ENCODE data around the gene UCN2.

Gene UCN2

GRCh38 chr3:48521635-48522034 is 41.9 kb downstream of the UCN2 start:
- no peak for TF ChIP-seq CTCF (IDR thresholded peaks at IDR 0.05; ENCODE audit: low read depth, low read length, missing control alignments)
- no peak for DNase-seq (ENCODE audit: low read depth)
- H3K4me3 ChIP-seq (ENCODE audit: low read depth, low read length) = no peak overlapping the region

- DNase-seq (ENCODE audit: low read depth) = no peak
- no peak overlapping the region for H3K4me3 ChIP-seq (ENCODE audit: low read depth, low read length)
- no peak for TF ChIP-seq CTCF (IDR thresholded peaks at IDR 0.05; ENCODE audit: low read depth, low read length, missing control alignments)
These were observed 44.3 kb downstream of the UCN2 start for GRCh38 chr3:48519277-48519643.

DNA sequence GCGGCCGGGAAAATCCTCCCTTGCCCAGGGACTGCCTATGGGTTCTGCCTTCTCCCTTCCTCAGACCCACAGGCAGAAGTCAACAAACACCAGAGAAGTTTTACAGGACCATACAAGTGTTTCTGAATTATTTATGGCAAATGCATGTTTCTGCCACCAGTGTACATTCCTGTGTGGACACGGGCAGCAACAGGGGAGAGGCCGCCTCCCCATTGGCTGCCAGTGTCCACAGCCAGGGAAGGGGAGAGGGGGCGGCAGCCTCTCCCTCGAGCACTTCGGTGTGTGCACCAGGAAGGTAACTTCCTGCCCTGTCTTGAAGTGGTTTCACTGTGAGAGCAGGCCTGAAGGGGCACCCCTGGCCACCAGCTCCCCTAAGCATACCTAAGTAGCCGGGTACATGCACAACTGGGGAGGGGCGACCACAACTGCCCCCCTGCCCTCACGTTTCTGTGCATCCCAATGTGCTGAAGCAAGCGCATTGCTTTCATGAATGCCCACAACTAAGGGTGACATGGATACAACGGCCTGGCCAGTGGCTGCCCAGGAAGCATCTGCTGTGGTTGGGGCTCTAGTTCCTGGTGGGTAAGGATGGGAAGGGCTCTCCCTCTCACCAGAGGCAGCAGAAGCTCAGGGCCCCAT is 44.8 kb downstream of the UCN2 start:
- H3K4me3 ChIP-seq (ENCODE audit: low read depth, low read length) = no peak overlapping the region
- no peak for DNase-seq (ENCODE audit: low read depth)
- no peak for TF ChIP-seq CTCF (IDR thresholded peaks at IDR 0.05; ENCODE audit: low read depth, low read length, missing control alignments)

- H3K4me3 ChIP-seq (ENCODE audit: low read depth, low read length) = no peak overlapping the region
- DNase-seq (ENCODE audit: low read depth) = no peak
- no peak for TF ChIP-seq CTCF (IDR thresholded peaks at IDR 0.05; ENCODE audit: low read depth, low read length, missing control alignments)
These were observed 45.5 kb downstream of the UCN2 start for GRCh38 chr3:48518069-48518468.

DNA sequence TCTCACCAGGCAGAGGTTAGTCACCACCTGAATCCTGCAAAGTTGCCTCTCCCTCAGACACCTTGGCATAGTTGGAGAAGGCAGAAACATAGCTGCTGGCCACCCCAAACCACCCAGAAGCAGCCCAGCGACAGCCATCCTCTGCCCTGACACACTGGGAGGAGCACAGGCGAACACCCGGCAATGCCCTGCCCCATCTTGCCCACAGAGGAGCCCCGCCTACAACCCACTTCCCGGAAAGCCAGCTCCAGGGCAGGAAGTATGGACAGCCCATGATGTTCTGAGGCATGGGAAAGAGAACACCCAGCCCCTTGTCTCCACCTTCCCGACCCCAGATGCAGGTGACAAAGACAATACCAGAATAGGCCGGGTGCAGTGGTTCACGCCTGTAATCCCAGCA is 47.0 kb downstream of the UCN2 start:
- DNase-seq (ENCODE audit: low read depth) = no peak
- no peak overlapping the region for H3K4me3 ChIP-seq (ENCODE audit: low read depth, low read length)
- no peak for TF ChIP-seq CTCF (IDR thresholded peaks at IDR 0.05; ENCODE audit: low read depth, low read length, missing control alignments)

DNA sequence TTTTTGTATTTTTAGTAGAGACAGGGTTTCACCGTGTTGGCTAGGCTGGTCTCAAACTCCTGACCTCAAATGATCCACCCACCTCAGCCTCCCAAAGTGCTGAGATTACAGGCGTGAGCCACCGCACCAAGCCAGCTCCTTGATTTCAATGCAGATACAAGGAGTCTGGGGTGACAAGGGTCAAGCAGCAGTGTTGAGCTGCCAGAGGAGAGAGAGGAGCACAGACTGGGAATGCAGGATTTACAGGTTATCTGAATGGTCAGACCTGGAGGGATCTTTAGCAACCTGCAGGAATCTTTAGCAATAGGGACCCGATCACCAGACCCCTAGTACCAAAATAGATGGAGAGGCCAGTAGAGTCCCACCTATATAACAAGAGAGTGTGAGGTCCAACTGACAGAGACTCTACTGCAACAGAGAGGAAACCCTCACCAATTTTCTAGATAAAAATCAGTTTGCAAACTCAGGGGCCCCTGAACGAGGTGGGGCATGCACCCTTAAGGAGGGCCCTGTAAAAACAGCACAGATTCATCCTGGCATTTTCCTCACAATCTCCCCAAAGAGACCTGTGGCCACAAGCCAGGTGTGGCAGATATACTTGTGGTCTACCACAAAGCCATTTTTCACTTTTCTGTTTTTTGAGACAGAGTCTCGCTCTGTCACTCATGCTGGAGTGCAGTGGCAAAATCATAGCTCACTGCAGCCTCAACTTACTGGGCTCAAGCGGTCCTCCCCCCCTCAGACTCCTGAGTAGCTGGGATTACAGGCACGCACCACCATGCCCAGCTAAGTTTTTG is 49.0 kb downstream of the UCN2 start:
- H3K4me3 ChIP-seq (ENCODE audit: low read depth, low read length) = no peak overlapping the region
- no peak for TF ChIP-seq CTCF (IDR thresholded peaks at IDR 0.05; ENCODE audit: low read depth, low read length, missing control alignments)
- no peak for DNase-seq (ENCODE audit: low read depth)
